GM18508 (cell line): ENCODE measurements around the gene TEDC2.
"Not testable (repeated sequence)": the region's sequence is repeated elsewhere in the genome, so short reads cannot be mapped to it uniquely, and the experiment has no call there.

ENCODE experiments used
- ATAC-seq: cut with Tn5 transposase; IDR thresholded peaks from one replicate; pipeline ENCODE4 v1.9.1; 2021; ENCODE audit warnings: moderate number of reproducible peaks; ENCODE audit not compliant: insufficient read depth, unreplicated experiment

Gene TEDC2

GRCh38 chr16:2436110-2436509, 23.8 kb upstream of the TEDC2 start:
- ATAC-seq: no peak

GRCh38 chr16:2437032-2437790, 22.7 kb upstream of the TEDC2 start:
- ATAC-seq: no peak

DNA sequence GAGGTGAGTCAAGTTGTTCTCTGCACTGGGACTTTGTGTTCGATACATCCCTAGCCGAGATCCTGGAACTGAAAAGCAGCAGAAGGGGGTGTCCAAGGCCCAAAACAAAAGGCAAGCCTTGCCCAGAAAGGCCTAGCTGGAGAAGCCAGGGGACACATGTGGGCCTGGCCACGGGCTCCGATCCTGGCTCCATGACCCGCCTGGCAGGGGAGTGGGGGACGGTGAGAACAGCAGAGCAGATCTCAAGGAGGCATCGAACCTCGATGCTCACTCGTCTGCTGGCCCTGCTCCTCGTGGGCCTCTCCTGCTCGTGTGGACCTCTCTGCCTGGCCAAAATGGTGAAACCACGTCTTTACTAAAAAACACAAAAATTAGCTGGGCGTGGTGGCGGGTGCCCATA, 21.8 kb upstream of the TEDC2 start:
- ATAC-seq: no peak

DNA sequence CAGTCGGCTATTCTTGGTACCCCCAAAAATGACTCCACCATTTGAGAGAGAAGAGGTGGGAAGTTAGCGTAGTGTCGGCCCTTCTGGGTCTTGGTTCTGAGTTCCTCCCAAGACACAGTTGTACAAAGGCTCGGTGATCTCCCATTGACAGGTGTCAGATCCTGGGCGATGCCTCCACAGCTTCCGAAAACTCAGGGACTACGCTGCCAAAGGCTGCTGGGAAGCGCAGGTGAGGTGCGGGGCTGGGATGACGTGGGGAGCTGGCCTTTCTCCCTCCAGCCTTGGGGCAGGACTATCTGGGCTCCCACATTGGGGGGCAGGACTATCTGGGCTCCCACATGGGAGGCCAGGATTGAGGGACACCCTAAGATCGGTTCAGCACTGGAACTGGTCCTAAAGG, 20.3 kb upstream of the TEDC2 start:
- no peak for ATAC-seq

- not testable (repeated sequence) for ATAC-seq
Measured at GRCh38 chr16:2441143-2441804, 18.6 kb upstream of the TEDC2 start.

DNA sequence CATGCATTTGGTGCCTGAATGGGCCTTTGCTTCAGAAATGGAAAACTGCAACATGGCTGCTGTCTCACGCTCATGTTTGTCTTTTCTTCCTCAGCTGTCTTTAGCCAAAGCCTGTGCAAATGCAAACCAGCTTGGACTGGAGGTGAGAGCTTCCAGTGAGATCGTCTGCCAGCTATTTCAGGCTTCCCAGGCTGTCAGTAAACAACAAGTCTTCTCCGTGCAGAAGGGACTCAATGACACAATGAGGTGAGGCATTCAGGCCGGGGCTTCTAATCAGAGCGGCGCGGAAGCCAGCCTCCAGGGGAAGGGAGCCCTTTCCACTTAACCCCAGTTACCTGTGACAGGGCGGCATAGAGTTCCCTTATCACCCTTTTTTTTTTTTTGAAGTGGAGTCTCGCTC, 16.4 kb upstream of the TEDC2 start:
- ATAC-seq: no peak

GRCh38 chr16:2447920-2448583, 11.9 kb upstream of the TEDC2 start:
- no peak for ATAC-seq

DNA sequence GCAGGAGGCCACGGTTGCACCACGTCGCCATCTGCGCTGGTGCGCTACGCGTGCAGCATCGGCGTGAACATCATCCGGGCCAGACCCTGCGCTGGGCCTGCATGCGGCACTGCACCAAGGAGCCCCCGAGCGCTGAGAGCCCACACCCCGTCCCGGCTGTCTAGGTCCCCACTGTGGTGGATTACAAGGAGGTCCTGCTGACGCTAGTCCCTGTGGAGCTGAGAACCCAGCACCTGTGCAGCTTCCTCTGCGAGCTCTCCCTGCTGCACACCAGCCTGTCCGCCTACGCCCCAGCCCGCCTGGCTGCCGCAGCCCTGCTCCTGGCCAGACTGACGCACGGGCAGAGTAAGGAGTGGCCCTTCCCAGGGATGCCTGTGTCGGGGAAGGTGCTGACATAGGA, 10.8 kb upstream of the TEDC2 start:
- no peak for ATAC-seq

DNA sequence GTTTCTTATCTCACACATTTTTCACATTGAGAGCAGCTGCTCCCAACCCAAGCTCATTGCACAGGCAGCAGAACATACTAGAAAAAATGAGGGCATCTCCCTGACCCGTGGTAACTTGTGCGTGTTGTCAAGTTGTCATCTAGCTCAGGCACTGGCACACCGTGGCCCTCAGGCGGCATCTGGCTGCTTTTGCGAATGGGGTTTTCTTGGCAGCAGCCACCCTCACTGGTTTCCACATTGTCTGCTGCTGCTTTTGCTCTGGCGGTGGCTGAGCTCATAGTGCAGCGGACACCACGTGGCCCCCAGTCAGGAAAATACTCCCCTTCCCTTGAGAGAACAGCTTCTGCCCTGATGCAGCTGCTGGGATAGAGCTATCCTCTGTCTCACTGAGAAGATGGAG, 9.4 kb upstream of the TEDC2 start:
- no peak for ATAC-seq

DNA sequence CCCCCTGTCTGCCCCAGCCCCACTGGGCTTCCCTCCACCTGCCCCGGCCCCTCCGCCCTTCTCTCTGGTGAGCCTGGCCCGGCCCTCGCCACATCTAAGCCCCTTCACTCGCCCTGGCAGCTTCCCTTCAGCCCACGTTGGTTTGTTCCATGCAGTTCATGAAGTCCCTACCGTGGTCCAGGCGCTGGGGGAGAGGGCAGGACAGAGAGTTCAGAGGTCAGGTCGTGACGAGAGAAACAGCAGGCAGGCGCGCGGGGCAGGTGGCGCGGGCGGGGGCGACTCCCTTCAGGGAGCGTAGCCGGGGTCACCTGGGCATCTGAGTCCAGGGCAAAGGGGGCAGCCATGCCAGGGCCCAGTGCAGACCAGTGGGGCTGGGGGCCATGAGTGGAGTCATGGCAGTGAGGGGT, 8.9 kb upstream of the TEDC2 start:
- no peak for ATAC-seq

GRCh38 chr16:2451851-2452320, 8.0 kb upstream of the TEDC2 start:
- no peak for ATAC-seq

GRCh38 chr16:2452650-2453049, 7.3 kb upstream of the TEDC2 start:
- ATAC-seq: no peak

- no peak for ATAC-seq
Measured at GRCh38 chr16:2455081-2455845, 4.6 kb upstream of the TEDC2 start.

DNA sequence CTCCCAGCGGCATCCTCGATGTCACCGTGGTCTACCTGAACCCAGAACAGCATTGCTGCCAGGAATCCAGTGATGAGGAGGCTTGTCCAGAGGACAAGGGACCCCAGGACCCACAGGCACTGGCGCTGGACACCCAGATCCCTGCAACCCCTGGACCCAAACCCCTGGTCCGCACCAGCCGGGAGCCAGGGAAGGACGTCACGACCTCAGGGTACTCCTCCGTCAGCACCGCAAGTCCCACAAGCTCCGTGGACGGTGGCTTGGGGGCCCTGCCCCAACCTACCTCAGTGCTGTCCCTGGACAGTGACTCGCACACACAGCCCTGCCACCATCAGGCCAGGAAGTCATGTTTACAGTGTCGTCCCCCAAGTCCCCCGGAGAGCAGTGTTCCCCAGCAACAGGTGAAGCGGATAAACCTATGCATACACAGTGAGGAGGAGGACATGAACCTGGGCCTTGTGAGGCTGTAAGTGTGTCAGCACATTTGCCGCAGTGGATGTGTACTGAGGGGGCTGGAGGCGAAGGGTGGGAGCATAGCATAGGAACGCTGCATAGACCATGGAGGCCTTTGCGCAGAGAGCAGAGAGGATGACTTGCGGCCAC, 3.3 kb upstream of the TEDC2 start:
- ATAC-seq: no peak

GRCh38 chr16:2457267-2457666, 2.6 kb upstream of the TEDC2 start:
- no peak for ATAC-seq

DNA sequence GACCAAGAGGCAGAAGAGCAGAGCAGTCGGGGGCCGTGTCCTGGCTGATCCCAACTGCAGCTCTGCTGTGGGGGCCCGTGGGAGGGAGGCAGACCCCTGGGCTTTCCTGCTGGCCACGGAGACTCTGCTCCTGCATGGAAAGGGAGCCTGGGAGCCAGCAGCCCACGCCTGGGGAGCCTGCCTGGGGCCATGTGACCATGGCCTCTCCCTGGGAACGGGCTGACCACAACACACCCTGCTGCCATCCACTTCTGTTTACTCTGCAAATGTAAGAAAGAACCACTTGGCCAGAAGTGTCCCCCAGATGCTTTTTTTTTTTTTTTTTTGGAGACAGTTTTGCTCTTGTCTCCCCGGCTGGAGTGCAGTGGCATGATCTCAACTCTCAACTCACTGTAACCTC, 2.0 kb upstream of the TEDC2 start:
- no peak for ATAC-seq

- no peak for ATAC-seq
Measured at GRCh38 chr16:2458887-2459646, 842 bp upstream of the TEDC2 start.

GRCh38 chr16:2460391-2460713, 443 bp downstream of the TEDC2 start:
- no peak for ATAC-seq

DNA sequence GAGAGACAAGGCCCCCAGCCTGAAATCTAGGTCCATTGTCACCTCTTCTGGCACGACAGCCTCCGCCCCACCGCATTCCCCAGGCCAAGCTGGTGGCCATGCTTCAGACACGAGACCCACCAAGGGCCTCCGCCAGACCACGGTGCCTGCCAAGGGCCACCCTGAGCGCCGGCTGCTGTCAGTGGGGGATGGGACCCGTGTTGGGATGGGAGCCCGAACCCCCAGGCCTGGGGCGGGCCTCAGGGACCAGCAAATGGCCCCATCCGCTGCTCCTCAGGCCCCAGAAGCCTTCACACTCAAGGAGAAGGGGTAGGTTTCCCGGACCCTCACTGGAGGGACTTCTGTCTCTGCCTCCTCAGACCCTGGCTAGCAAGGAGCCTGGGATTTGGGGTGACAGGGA, 1.0 kb downstream of the TEDC2 start:
- no peak for ATAC-seq
